Osteoblast (primary cell): ENCODE results near the gene NTM. TPM values are rescaled to one million over a fixed set of nuclear protein-coding genes. Genes with fewer than 3 reads are reported as not detected.

Experiments
- DNase-seq: peaks from one replicate; pipeline ENCODE4 v3.0.0; 2011; ENCODE audit warnings: low spot score, mixed read lengths; ENCODE audit not compliant: insufficient read length; ENCODE audit errors: missing footprints
- H2AFZ ChIP-seq: 2 replicates; pipeline ENCODE4 v1.6.0; 2011; ENCODE audit warnings: mild to moderate bottlenecking, low read length
- H3K27ac ChIP-seq: 2 replicates; pipeline ENCODE4 v1.5.1; 2011; ENCODE audit warnings: mild to moderate bottlenecking, low read depth, low read length, moderate library complexity
- H3K27me3 ChIP-seq: 2 replicates; pipeline ENCODE4 v1.6.0; 2012; ENCODE audit warnings: mild to moderate bottlenecking, control low read depth, inconsistent platforms, low read length, moderate library complexity; ENCODE audit not compliant: insufficient read depth
- H3K36me3 ChIP-seq: 2 replicates; pipeline ENCODE4 v1.5.1; 2011; ENCODE audit warnings: mild to moderate bottlenecking, low read length, control low read depth, moderate library complexity; ENCODE audit not compliant: insufficient read depth
- H3K4me1 ChIP-seq: 2 replicates; pipeline ENCODE4 v1.5.1; 2011; ENCODE audit warnings: mild to moderate bottlenecking, low read length, control low read depth, moderate library complexity; ENCODE audit not compliant: insufficient read depth
- H3K4me2 ChIP-seq: 2 replicates; pipeline ENCODE4 v1.6.0; 2011; ENCODE audit warnings: mild to moderate bottlenecking, low read length; ENCODE audit not compliant: insufficient read depth
- H3K4me3 ChIP-seq: fragments of 200-600 bp; sonication (generic); 3 replicates; pipeline ENCODE4 v1.5.1; 2012; ENCODE audit warnings: mild to moderate bottlenecking, low read length, inconsistent platforms; ENCODE audit not compliant: insufficient read depth
- H3K79me2 ChIP-seq: 2 replicates; pipeline ENCODE4 v1.6.0; 2012; ENCODE audit warnings: mild to moderate bottlenecking, low read length, control low read depth, inconsistent platforms; ENCODE audit not compliant: insufficient read depth
- H3K9me3 ChIP-seq: 2 replicates; pipeline ENCODE4 v1.5.1; 2011; ENCODE audit warnings: low read depth, low read length, control low read depth
- H4K20me1 ChIP-seq: 2 replicates; pipeline ENCODE4 v1.6.0; 2012; ENCODE audit warnings: mild to moderate bottlenecking, low read length, control low read depth; ENCODE audit not compliant: insufficient read depth
- total RNA-seq: library from RNA; depleted of rRNA; stranded (reverse); fragments of >200 nt; gene quantifications from 2 replicates; pipeline ENCODE4 v1.2.3, GENCODE V29; 2012
- TF ChIP-seq, protein P1 (sequence below): IDR thresholded peaks from 2 replicates; pipeline ENCODE4 v1.5.1; 2011; ENCODE audit warnings: mild to moderate bottlenecking, low read depth, low read length, moderate library complexity; ENCODE audit errors: extremely low read depth

The NTM gene
- total RNA-seq, 1 donor = 48.1 TPM

- no peak for DNase-seq
- Histone ChIP-seq H3K4me1 (no peaks in the 10 kb centered on the region), H3K27me3 (no peaks in the 10 kb centered on the region), H2AFZ (no peak overlapping the region), H3K27ac (no peak overlapping the region), H3K4me2 (no peak overlapping the region), H3K36me3 (no peaks in the 10 kb centered on the region), H3K9me3 (no peaks in the 10 kb centered on the region), H3K4me3 (no peak overlapping the region), H3K79me2 (no peaks in the 10 kb centered on the region), H4K20me1 (peaks cover 3% of the 10 kb centered on the region)
- TF ChIP-seq, protein P1, sequence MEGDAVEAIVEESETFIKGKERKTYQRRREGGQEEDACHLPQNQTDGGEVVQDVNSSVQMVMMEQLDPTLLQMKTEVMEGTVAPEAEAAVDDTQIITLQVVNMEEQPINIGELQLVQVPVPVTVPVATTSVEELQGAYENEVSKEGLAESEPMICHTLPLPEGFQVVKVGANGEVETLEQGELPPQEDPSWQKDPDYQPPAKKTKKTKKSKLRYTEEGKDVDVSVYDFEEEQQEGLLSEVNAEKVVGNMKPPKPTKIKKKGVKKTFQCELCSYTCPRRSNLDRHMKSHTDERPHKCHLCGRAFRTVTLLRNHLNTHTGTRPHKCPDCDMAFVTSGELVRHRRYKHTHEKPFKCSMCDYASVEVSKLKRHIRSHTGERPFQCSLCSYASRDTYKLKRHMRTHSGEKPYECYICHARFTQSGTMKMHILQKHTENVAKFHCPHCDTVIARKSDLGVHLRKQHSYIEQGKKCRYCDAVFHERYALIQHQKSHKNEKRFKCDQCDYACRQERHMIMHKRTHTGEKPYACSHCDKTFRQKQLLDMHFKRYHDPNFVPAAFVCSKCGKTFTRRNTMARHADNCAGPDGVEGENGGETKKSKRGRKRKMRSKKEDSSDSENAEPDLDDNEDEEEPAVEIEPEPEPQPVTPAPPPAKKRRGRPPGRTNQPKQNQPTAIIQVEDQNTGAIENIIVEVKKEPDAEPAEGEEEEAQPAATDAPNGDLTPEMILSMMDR = no peak
These were observed 835.1 kb downstream of the NTM start for GRCh38 chr11:132205496-132205895.

- TF ChIP-seq, protein P1 = no peak
- Histone ChIP-seq H4K20me1 (peaks cover 3% of the 10 kb centered on the region), H3K4me3 (no peak overlapping the region), H3K4me1 (no peaks in the 10 kb centered on the region), H2AFZ (no peak overlapping the region), H3K27ac (no peak overlapping the region), H3K79me2 (no peaks in the 10 kb centered on the region), H3K36me3 (no peaks in the 10 kb centered on the region), H3K9me3 (no peaks in the 10 kb centered on the region), H3K4me2 (no peak overlapping the region), H3K27me3 (no peaks in the 10 kb centered on the region)
- DNase-seq = no peak
These were observed 836.6 kb downstream of the NTM start for GRCh38 chr11:132206993-132207392.

DNA sequence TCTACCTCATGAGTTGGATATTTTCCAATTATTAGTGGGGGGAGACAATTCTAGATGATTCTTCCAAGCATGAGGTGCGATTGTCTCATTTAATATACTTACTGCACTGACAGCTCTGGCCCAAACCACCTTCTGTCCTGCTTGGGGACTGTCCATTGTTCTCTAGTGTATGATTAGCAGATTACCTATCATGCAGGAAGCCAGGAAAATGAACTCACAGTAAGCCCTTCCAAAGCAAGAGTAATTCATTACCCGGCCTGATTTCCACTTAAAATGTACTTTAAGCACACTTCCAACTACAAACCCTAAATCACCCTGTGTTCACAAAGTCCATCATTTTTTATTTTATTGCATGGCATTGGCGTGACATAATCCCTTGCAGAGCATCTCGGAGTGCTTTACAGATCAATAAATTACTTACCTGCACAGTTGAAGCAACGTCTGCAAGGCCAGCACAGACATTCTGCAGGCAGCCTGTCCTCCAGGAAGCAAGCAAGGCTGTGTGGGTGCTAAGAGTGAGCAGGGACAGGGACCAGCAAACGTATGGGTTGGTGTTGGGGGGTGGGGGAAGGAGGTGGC lies 838.2 kb downstream of the NTM start:
- H3K79me2 ChIP-seq = no peaks in the 10 kb centered on the region
- peaks cover 3% of the 10 kb centered on the region for H4K20me1 ChIP-seq

GRCh38 chr11:132211479-132211878 lies 841.1 kb downstream of the NTM start:
- Histone ChIP-seq H3K4me1 (no peaks in the 10 kb centered on the region), H3K9me3 (no peaks in the 10 kb centered on the region), H3K4me2 (no peak overlapping the region), H3K36me3 (no peaks in the 10 kb centered on the region), H4K20me1 (peaks cover 7% of the 10 kb centered on the region), H3K27me3 (no peaks in the 10 kb centered on the region), H3K27ac (no peak overlapping the region), H3K79me2 (no peaks in the 10 kb centered on the region), H3K4me3 (no peak overlapping the region), H2AFZ (no peak overlapping the region)
- TF ChIP-seq, protein P1 = no peak
- no peak for DNase-seq

More for the DNA sequence above, 838.2 kb downstream of the NTM start:
- no peak overlapping the region for H3K27ac ChIP-seq
- H3K27me3 ChIP-seq = no peaks in the 10 kb centered on the region
- TF ChIP-seq, protein P1 = no peak
- no peaks in the 10 kb centered on the region for H3K4me1 ChIP-seq
- H2AFZ ChIP-seq = no peak overlapping the region
- H3K4me3 ChIP-seq = no peak overlapping the region
- DNase-seq = no peak
- no peaks in the 10 kb centered on the region for H3K36me3 ChIP-seq
- no peak overlapping the region for H3K4me2 ChIP-seq
- no peaks in the 10 kb centered on the region for H3K9me3 ChIP-seq
